GM18511 (cell line): ENCODE data around the gene ZNF474.

ENCODE experiments used
- ATAC-seq: cut with Tn5 transposase; IDR thresholded peaks from one replicate; pipeline ENCODE4 v1.9.1; 2021; ENCODE audit warnings: mild to moderate bottlenecking, moderate library complexity; ENCODE audit not compliant: unreplicated experiment

Gene ZNF474

DNA sequence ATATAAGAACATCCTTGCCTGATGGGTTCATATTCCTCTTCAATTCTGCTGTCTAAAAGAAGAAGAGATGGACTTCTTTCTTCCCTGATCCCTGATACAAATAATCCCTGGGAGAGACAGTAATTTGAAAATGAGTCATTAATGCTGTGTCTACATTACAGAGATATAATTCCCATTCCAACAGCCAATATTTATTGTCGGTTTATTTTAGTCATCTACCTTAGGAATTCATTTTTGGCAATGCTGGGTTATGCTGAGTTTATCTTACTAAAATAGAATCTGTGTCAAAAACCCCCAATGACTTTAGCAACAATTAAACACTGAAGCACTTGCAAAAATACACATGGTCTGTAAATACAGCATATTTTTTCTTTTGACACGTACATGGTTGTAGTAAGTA lies 23.9 kb downstream of the ZNF474 start:
- ATAC-seq, result no peak

- ATAC-seq, result no peak
Measured at GRCh38 chr5:122153774-122154173, 24.4 kb downstream of the ZNF474 start.

DNA sequence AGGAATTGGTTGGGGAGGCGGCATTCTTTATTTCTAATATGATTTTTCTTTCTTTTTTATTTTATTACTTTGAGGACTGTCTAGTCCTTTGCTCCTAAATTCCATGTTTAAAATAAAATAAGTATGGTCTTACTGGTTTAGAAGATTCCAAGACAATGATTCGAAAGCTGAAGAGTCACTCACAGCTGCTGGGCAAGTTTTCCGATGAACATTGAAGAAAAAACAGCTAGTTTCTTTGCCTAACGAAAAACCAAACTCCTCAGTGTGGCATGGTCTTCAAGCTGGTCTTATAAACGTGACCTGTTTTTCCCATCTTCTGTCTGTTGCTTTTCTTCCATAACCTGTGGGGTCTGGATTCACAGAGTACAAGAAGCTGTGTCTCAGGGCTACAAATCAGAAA lies 25.1 kb downstream of the ZNF474 start:
- ATAC-seq, result no peak

DNA sequence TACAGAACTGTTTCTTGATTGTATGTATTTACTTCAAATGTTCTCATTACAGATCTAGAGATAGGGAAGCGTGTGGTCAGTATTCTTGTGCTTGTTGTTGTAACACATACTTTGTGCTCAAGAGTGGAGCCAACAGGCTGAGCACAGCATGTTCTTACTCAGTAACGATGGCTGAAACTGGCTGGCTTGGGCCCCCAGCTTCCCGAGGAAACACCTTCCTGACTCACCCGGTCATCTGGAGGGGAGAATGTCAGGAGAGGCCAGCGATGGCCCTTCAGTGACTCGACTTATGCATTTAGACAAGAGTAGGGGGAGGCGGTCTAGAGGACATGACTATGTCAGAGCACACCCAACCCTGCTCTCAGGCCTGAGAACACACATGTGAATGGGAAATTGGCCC lies 25.6 kb downstream of the ZNF474 start:
- ATAC-seq, result no peak

DNA sequence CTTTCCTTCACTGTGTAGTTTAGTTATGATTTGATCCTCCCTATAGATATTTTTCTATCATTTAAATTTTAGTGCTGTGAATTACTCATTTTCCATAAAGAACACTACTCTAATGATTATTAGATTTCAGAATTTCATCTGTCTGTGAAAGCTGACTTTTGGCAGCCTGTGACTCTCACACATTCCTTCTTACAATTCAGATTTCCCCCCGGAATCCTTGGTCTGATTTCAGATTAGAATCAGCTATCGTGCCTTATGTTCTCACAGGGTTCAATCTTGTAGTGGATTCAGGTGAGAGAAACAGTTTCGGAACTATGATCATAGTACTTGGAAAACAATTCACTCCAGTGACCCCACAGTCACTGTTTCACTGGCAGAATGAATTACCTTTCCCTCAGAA lies 26.2 kb downstream of the ZNF474 start:
- ATAC-seq, result no peak

DNA sequence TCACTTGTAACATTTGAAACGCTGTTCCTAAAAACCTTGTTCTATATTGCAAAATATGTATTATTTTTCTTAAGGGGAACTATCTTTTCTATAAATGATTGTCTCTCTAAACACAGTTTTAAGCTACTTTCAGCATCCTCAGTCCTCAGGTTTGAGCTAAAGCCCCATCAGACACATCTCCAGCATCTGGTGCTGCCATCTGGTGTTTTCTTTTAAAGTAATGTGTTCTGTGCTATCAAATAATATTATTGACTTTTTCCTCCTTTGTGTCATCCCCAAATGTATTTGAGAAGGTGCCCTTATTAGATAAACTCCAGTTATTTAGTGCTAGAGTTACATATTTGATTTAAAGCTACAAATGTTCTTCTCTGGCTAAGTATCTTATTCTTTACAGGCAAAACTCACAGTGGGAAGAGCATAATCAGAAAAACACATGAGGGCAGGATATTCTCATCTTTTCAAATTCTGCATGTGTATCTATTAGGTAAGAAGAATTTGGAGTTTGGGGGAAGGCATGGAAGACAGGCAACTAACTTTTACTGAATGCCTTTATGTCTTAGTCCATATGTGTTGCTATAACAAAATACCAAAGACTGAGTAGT lies 27.5 kb downstream of the ZNF474 start:
- no peak for ATAC-seq

GRCh38 chr5:122162100-122162638 lies 32.8 kb downstream of the ZNF474 start:
- no peak for ATAC-seq

GRCh38 chr5:122163121-122164069 lies 34.0 kb downstream of the ZNF474 start:
- ATAC-seq, result no peak

DNA sequence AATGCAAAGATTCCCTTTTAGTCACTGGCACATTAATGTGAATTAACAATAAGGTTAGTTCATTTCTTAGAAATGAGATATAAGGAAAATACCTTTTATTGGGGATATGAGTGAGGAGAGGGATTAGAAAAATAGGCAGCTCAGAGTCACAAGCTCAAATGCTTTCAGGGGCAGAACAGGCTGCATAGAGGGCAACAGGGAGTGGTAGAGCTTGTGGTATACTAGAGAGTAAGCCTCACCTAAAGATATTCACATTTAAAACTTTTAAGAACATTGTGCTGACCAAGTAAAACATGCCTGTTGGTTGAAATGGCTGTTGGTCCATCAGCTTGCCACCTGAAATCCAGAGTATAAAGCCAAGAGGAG lies 34.7 kb downstream of the ZNF474 start:
- no peak for ATAC-seq

- ATAC-seq, result no peak
Measured at GRCh38 chr5:122164831-122165558, 35.6 kb downstream of the ZNF474 start.

- no peak for ATAC-seq
Measured at GRCh38 chr5:122165559-122166078, 36.3 kb downstream of the ZNF474 start.

DNA sequence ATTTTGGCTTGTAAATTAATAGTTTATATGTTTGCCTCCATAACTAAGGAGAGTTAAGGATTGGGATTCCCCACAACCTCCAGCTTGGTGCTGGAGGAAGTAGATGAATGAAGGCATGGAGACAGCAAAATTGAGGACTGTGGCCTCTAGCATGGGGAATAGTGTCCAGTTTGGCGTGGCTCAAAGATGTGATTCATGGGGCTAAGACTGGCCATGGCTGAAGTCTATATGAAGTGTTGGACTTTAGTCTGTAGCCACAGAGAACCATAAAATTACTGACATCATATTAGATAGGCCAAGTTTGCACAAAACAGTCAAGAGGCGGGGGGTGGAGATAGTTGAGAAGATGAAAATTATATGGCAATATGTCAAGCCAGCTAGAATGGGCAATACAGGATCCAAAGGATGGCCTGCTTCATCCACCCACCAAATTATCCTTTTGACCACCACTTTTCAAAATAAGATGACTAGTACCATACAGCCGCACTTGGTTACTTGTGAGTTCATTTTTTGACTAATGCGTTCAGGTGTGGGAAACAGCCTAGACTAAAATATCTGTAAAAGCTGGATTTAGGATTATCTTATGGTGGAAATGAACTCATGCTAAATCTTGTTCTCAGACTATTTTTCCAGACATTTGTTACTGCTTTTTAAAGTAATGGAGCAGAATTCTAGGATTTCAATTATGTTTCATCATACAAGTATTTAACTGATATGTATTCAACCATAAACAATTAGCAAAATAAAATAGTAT lies 40.2 kb downstream of the ZNF474 start:
- ATAC-seq, result no peak

DNA sequence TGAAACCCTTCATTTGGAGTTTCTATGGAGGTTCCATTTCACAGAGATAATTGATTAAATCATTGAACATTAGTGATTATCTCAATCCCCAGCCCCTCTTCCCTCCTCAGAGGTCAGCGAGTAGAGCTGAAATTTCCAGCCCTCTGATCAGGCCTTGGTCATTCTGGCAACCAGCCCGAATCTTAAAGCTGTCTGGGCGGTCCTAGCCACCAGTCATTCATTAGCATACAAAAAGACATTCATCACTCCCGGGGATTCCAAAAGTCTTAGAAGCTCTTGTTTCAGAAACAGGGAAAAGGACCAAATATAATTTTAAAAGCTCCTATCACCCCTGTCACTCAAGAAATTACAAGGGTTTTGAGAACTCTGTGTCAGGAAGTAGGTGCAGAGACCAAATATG lies 41.3 kb downstream of the ZNF474 start:
- ATAC-seq, result no peak

GRCh38 chr5:122172207-122172606 lies 42.9 kb downstream of the ZNF474 start:
- ATAC-seq, result no peak

DNA sequence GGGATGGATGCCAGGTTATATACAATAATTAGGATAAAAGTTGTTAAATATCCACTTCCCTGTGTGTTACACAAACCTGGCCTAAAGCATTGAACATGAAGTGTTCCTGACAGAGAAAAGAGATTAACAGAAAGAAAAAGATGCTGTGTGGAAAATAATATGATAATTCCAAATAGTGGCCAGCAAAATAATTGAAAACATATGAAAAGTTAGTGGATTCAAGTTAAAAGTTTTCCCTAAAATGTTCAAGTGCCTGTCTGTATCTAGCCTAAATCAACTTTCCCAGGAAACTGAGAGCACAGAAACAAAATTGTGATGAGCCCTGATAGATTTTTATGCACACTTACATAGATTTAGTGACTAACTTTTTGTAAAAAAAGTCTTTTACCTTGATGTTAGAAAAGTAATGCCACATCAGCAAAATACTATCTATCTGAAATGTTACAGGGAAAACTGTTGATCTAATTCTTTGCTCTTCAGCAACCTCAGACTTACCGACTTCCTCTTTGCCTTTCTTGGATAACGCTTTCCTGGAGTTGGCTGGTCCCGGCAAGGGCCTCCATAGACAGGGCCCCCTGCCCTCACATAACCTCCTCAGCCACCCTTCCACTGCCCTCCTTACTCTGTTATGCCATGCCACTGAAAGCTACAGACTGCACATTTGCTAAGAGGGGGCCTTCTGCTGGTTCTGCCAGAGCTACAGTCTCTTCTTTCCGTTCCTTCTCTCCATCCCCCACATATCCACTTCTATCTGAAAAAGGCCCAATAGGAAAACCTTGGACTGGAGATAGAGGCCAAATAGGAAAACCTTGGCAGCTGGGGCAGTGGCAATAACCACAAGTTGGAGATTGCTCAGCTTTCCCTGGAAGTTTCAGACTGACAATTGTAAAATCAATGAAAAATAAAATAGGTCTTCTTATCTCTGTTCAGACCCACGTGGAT lies 44.4 kb downstream of the ZNF474 start:
- no peak for ATAC-seq

DNA sequence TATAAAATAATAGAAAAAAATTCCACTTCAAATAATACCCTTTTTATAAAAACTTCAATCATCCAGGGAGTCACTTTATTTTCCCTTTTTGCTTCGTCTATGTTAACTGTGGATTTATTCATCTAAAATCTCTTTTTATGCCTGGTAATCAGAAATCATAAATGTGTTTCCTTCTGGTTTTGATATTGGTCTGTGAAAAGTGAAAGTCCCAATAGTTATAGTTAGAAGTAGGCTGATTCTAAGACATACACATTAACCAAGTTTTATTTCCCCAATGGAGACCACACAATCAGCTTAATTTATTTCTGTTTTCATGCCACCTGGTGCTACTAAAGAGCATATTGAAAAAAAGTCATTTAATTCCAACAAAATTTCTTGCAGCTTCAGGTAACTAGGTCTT lies 45.7 kb downstream of the ZNF474 start:
- ATAC-seq, result no peak

DNA sequence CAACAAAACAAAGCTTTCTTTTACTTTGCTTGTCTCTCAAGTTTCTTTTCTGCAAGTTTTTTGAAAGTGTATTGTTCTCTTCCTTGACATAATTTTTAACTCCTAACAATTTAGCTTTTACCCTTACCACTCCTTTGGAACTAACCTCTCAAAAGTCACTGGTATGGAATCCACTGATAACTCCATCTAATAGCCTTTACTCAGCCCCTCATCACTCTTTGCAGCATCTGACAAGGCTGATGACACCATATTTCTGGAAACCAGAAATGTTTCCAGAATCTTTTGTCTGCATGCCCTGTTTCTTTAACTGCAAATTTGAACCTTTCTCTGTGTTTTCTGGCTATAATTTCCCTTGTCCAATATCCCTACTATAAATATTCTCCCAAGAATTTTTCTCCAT lies 46.5 kb downstream of the ZNF474 start:
- no peak for ATAC-seq

DNA sequence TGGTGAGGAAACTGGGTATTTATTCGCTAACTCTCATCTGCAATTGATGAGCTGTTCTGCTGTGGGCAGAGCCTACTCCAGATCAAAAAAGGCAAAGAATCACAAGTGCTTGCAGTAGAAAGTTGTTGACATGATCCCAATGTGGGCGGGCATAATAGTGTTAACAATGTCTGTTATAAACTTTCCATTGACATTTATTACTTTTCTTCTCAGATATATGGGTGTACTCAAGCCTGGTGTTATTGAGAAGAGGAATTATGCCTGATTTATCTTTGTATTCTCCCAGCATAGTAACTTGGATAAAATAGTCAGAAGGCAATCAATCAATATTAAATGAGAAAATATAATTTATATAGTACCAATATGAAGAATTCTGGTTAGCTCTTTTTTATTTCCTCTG lies 47.8 kb downstream of the ZNF474 start:
- no peak for ATAC-seq

DNA sequence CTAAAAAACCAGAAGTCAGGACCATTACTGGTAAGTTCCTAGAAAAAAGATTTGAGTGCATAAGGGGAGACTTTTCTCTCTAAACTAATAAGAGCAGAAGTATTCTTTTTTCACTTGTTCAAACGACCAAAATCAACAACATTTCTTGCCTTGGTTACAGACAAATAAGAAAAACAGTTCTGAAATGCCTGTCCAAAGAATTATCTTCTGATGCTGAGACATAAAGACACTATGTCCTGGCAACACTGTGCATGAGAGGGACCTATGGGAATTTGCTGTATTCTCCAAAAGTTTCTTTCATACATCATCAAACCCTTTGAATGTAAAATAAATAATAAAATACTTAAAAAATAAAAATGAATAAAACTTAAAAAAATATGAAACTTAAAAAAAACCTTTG lies 50.4 kb downstream of the ZNF474 start:
- ATAC-seq, result no peak
